ENCODE results near the gene DYNLRB2.
A peak's percentile ranks its signal among the peaks of the same experiment; 100 is the strongest.

Gene DYNLRB2

DNA sequence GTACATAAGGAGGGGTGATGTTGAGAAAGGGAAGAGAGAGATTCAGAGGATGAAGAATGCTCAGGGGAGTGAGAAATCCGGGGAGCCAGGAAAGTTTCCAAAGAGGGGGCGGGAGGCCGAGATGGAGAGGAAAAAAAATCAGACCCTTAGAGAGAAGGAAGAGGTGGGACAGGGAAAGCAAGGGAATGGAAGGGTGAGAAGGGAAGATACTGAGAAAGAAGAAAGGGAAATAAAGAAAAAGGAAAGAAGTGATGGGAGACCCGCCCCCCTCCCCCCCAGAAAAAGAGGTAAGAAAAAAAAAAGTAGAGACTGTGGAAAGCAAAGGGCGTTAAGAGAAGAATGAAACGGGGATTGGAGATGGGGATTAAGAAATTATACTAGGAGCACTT is 507 bp downstream of the DYNLRB2 start:
- no peak overlapping the region for H3K9ac ChIP-seq
- H3K4me2 ChIP-seq = no peak overlapping the region
- no peaks in the 10 kb centered on the region for H3K27me3 ChIP-seq
- H4K20me1 ChIP-seq = no peaks in the 10 kb centered on the region
- no peak for TF ChIP-seq Cebpa-rat (IDR thresholded peaks at IDR 0.05)
- H3K4me3 ChIP-seq = no peak overlapping the region
- no peaks in the 10 kb centered on the region for H3K36me3 ChIP-seq
- no peaks in the 10 kb centered on the region for H3K4me1 ChIP-seq
- H3K27ac ChIP-seq = no peak overlapping the region
- H3K9me3 ChIP-seq (replicated peaks in 1 of 11) = peaks cover 8 to 16% (median 10%) of the 10 kb centered on the region in 11 experiments; a peak in 21 of 22 replicates

GRCh38 chr16:80543162-80543561 is 2.4 kb downstream of the DYNLRB2 start:
- Histone ChIP-seq H3K27me3 (no peaks in the 10 kb centered on the region), H3K4me3 (no peak overlapping the region), H4K20me1 (no peaks in the 10 kb centered on the region), H3K4me2 (no peak overlapping the region), H3K9me3 (replicated peaks in 1 of 11) (peaks cover 8 to 16% (median 10%) of the 10 kb centered on the region in 11 experiments; a peak in 21 of 22 replicates), H3K27ac (no peak overlapping the region), H3K9ac (no peak overlapping the region), H3K36me3 (no peaks in the 10 kb centered on the region), H3K4me1 (no peaks in the 10 kb centered on the region)
- no peak for TF ChIP-seq Cebpa-rat (IDR thresholded peaks at IDR 0.05)

- Histone ChIP-seq H3K9ac (no peak overlapping the region), H3K36me3 (no peaks in the 10 kb centered on the region), H3K27ac (no peak overlapping the region), H3K27me3 (no peaks in the 10 kb centered on the region), H3K4me3 (no peak overlapping the region), H3K4me1 (no peaks in the 10 kb centered on the region), H3K4me2 (no peak overlapping the region), H4K20me1 (no peaks in the 10 kb centered on the region), H3K9me3 (replicated peaks in 1 of 11) (peaks cover 8 to 16% (median 10%) of the 10 kb centered on the region in 11 experiments; a peak in 21 of 22 replicates)
- no peak for TF ChIP-seq Cebpa-rat (IDR thresholded peaks at IDR 0.05)
Measured at GRCh38 chr16:80544326-80544725, 3.5 kb downstream of the DYNLRB2 start.

DNA sequence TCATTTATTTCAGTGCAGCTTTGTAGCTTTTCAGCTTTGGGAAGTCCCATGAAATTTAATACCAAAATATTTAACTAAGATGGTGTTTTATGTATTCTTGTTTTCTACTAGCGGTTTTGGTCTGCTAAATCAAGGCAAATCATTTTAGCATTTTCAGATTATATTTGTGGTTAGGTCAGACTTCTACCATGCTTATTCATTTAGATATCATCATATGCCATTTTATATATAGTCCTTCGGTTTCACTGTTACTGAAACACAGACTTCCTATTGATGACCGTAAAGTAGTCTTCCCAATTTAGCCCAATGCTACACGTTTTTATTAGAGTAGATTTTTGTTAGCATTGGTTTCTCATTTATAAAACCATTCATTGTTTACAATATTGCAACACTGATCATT is 5.5 kb downstream of the DYNLRB2 start:
- no peak overlapping the region for H3K27ac ChIP-seq
- no peak for TF ChIP-seq Cebpa-rat (IDR thresholded peaks at IDR 0.05)
- no peaks in the 10 kb centered on the region for H4K20me1 ChIP-seq
- no peak overlapping the region for H3K4me3 ChIP-seq
- H3K4me2 ChIP-seq = no peak overlapping the region
- no peaks in the 10 kb centered on the region for H3K27me3 ChIP-seq
- no peak overlapping the region for H3K9ac ChIP-seq
- peaks cover 0 to under 1% (median under 1%) of the 10 kb centered on the region in 11 experiments; a peak in 6 of 22 replicates for H3K9me3 ChIP-seq (replicated peaks in 1 of 11)
- H3K4me1 ChIP-seq = no peaks in the 10 kb centered on the region
- H3K36me3 ChIP-seq = no peaks in the 10 kb centered on the region

DNA sequence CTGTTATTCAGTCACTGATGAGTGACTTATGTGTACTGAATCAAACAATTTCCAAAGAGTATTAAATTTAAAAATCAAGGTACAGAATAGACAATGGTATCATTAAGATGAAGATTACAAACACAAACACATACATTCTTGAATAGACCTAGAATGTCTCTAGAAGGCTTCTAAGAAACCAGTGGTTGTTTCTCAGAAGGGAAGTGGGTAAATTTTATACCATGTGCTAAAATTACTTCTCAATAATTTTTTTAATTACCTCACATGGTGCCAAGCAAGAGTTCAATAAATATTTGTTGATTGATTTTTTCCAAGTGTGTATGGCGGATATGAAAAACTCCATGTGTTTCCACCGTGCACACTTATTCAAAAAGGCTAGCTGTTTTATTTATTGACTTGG is 6.4 kb downstream of the DYNLRB2 start:
- H3K27me3 ChIP-seq = no peaks in the 10 kb centered on the region
- no peak overlapping the region for H3K4me2 ChIP-seq
- no peaks in the 10 kb centered on the region for H3K9me3 ChIP-seq (replicated peaks in 1 of 11)
- H3K27ac ChIP-seq = no peak overlapping the region
- no peak overlapping the region for H3K4me3 ChIP-seq
- no peaks in the 10 kb centered on the region for H3K36me3 ChIP-seq
- no peak for TF ChIP-seq Cebpa-rat (IDR thresholded peaks at IDR 0.05)
- no peaks in the 10 kb centered on the region for H3K4me1 ChIP-seq
- no peak overlapping the region for H3K9ac ChIP-seq
- no peaks in the 10 kb centered on the region for H4K20me1 ChIP-seq

DNA sequence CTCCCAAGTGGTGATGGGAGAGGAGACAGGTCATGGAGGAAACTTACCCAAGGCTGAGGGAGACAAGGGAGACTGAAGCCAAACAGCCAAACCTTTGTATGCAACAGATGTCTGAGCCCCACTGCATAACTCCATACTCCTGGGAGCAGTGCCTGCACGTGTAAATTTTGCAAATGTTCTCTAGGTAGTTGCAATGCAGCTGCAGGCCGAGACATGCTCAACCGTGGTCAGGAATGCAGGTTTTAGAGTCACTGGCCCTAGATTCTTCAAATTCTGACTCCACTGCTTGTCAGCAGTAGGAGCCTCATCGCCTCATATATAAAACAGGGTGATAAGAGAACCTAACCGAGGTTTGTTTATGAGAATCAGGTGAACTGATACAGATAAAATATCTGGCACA is 11.5 kb downstream of the DYNLRB2 start:
- H3K4me2 ChIP-seq = no peak overlapping the region
- no peak overlapping the region for H3K9ac ChIP-seq
- H3K36me3 ChIP-seq = no peaks in the 10 kb centered on the region
- H3K27ac ChIP-seq = no peak overlapping the region
- H3K27me3 ChIP-seq = no peaks in the 10 kb centered on the region
- H3K4me1 ChIP-seq = peaks cover 11 to 20% (median 14%) of the 10 kb centered on the region in 10 experiments
- no peak overlapping the region for H3K4me3 ChIP-seq
- no peak for TF ChIP-seq Cebpa-rat (IDR thresholded peaks at IDR 0.05)
- H3K9me3 ChIP-seq (replicated peaks in 1 of 11) = no peaks in the 10 kb centered on the region
- H4K20me1 ChIP-seq = no peaks in the 10 kb centered on the region

GRCh38 chr16:80554033-80554432 is 13.2 kb downstream of the DYNLRB2 start:
- Histone ChIP-seq H3K27me3 (no peaks in the 10 kb centered on the region), H3K36me3 (no peaks in the 10 kb centered on the region), H4K20me1 (no peaks in the 10 kb centered on the region), H3K4me1 (peaks cover 11 to 20% (median 14%) of the 10 kb centered on the region in 10 experiments), H3K9me3 (replicated peaks in 1 of 11) (no peaks in the 10 kb centered on the region), H3K4me3 (no peak overlapping the region), H3K27ac (no peak overlapping the region; a peak in 1 of 22 replicates), H3K9ac (no peak overlapping the region), H3K4me2 (peak overlapping the region; percentile 26 to 68 (median 55))
- TF ChIP-seq Cebpa-rat (IDR thresholded peaks at IDR 0.05) = peak in 2 of 11 experiments; percentile 20 to 48; a peak in 1 of 22 replicates

DNA sequence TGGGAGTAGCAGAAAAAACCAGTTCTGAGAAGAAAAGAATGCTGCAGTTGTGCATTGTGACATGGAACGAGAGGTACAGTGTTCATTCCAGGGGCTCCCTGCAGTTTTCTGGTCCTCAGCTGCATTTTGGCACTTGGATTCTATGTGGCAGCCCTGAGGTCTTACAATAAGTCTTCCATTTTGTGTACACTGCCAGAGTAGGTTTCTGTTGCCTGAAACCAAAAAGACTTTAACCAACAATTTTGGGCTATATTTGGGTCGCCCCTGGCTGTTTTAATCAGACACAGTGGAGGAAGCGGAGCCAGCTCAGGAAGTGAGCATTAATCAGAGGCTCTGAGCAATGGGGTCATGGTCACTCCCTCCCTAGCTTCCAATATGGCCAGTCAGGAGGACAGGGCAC is 15.7 kb downstream of the DYNLRB2 start:
- Histone ChIP-seq H3K27me3 (no peaks in the 10 kb centered on the region), H3K36me3 (no peaks in the 10 kb centered on the region), H3K9me3 (replicated peaks in 1 of 11) (no peaks in the 10 kb centered on the region), H3K4me1 (peaks cover 11 to 20% (median 14%) of the 10 kb centered on the region in 10 experiments), H3K9ac (no peak overlapping the region), H3K4me3 (no peak overlapping the region), H3K4me2 (peak overlapping the region in 3 of 11 experiments; percentile 9 to 20 (median 15); a peak in 1 of 22 replicates), H4K20me1 (no peaks in the 10 kb centered on the region), H3K27ac (no peak overlapping the region)
- TF ChIP-seq Cebpa-rat (IDR thresholded peaks at IDR 0.05) = no peak

DNA sequence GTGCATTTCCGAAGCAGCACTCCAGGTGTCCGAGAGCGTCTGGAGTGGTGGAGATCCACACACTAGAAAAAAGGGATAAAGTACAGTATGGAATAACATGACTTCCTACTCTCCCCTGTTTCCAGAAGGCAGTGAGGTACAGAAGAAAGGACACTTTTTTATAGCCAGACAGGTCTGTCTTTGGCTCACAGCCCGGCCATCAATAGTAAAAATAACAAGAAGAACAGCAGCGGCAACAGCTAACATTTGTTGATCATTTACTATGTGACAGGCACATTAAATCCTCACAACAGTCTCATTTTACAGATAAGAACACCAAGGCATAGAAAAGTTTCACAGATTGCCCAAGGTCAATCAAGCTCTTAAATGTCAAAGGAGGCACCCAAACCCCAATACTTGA is 16.2 kb downstream of the DYNLRB2 start:
- Histone ChIP-seq H3K27me3 (no peaks in the 10 kb centered on the region), H3K9me3 (replicated peaks in 1 of 11) (no peaks in the 10 kb centered on the region), H3K4me1 (peaks cover 11 to 20% (median 14%) of the 10 kb centered on the region in 10 experiments), H3K9ac (no peak overlapping the region), H4K20me1 (no peaks in the 10 kb centered on the region), H3K27ac (no peak overlapping the region), H3K4me2 (0 out of 22 replicates have a peak overlapping the region, but pooled peaks of 2 of the 11 experiments have one; percentile 9 to 15), H3K4me3 (no peak overlapping the region), H3K36me3 (no peaks in the 10 kb centered on the region)
- no peak for TF ChIP-seq Cebpa-rat (IDR thresholded peaks at IDR 0.05)

DNA sequence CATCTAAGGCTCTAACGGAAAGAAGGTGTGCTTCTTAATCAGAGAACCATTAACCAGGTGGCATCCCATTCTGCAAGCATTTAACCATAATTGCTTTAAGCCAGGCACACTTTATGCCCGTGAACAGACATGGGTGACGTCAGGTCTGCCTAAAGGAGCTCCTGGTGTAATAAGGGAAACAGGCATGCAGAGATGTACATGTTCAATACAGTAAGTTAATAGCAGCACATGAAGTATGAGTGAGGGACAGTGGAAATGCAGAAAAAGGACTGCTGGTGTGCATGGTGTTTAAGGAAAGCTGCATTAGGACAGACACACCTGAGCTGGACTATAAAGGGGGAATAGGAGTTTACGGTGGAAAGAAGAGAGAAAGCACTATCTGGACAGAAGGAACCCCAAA is 18.6 kb downstream of the DYNLRB2 start:
- H3K9ac ChIP-seq = no peak overlapping the region
- H3K9me3 ChIP-seq (replicated peaks in 1 of 11) = no peaks in the 10 kb centered on the region
- no peak overlapping the region for H3K4me2 ChIP-seq
- H3K4me1 ChIP-seq = peaks cover 3 to 11% (median 8%) of the 10 kb centered on the region in 10 experiments; a peak in 19 of 20 replicates
- H4K20me1 ChIP-seq = no peaks in the 10 kb centered on the region
- TF ChIP-seq Cebpa-rat (IDR thresholded peaks at IDR 0.05) = no peak
- no peaks in the 10 kb centered on the region for H3K27me3 ChIP-seq
- H3K4me3 ChIP-seq = no peak overlapping the region
- H3K27ac ChIP-seq = no peak overlapping the region
- H3K36me3 ChIP-seq = no peaks in the 10 kb centered on the region

Measured in BLaER1 treated with 17β-estradiol and CSF1 and Interleukin-3, amounts not matched to agents 10 nM and 100 nM (cell line).